Inferior parietal cortex (tissue), 1 donor: ENCODE results near the gene PNP.
"Not testable (repeated sequence)": the region's sequence is repeated elsewhere in the genome, so short reads cannot be mapped to it uniquely, and the experiment has no call there.

ENCODE experiments used
- DNase-seq: peaks from one replicate; pipeline ENCODE4 v3.0.0-alpha.2; 2016; ENCODE audit errors: extremely low spot score

PNP gene

DNA sequence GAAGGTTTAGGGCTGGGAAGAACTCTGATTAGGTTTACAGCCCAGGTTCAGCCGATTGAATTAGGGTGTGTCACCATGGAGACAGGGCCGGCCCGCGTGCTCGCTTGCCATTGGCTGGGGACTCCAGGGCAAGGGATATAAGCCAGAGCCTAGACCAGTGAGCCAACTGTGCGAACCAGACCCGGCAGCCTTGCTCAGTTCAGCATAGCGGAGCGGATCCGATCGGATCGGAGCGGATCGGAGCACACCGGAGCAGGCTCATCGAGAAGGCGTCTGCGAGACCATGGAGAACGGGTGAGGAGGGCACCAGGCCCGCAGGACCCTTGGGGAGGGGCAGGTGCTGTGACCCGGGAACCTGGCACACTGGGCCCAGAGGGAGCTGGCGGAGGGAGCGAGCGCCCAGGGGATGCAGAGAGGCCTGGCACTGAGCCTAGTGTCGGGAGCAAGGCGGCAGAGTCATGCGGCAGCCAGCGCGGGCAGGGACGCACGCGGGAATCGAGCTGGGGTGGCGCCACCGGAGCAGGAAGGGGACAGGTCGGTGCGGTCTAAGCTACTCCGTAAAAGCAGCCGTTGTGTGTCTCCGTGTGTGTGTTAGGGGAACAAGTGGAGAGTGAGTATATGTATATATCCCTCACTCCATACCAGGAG is at the start of gene PNP:
PNP (plus strand) TSS at position 165 of the 648 bp plus-strand sequence; CDS start at position 284, 119 bp downstream.
- peak; percentile 73 for DNase-seq

GRCh38 chr14:20419419-20419818 is 49.8 kb upstream of the PNP start:
- no peak for DNase-seq

DNA sequence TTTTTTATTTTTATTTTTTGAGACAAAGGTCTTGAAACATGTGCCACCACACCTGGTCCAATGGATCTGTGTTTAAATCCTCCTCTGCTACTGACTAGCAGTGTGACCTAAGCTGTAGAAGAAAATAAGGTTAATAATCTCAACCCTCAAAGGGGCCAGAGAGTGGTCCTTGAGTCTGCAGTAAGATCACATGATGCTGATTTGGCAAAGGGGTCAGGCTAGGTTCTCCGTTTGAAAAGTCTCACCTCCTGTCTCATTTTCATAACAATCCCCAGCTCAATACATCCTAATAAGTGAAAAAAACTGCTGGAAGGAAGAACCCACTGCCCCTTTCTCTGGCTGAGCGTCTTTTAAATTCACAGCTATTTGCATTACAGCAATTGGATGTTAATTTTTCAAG is 47.9 kb upstream of the PNP start:
- DNase-seq = no peak

DNA sequence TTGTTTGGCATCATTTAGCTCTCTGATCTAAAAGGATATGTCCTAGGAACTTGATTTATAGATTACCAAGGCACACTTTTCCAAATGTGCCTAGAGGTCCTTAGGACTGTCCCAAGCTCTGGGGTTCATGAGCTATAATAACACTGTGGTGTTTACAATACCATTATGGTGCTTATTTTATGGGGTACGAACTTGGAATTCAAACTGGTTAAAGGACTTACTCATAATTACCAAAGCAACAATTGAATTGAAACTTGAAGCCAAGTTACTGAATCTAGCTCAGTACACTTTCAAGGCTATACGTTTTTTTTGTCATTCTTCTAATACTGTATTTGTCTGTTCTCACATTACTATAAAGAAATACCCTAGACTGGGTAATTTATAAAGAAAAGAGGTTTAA is 46.3 kb upstream of the PNP start:
- no peak for DNase-seq

GRCh38 chr14:20424851-20425250 is 44.4 kb upstream of the PNP start:
- DNase-seq = no peak

DNA sequence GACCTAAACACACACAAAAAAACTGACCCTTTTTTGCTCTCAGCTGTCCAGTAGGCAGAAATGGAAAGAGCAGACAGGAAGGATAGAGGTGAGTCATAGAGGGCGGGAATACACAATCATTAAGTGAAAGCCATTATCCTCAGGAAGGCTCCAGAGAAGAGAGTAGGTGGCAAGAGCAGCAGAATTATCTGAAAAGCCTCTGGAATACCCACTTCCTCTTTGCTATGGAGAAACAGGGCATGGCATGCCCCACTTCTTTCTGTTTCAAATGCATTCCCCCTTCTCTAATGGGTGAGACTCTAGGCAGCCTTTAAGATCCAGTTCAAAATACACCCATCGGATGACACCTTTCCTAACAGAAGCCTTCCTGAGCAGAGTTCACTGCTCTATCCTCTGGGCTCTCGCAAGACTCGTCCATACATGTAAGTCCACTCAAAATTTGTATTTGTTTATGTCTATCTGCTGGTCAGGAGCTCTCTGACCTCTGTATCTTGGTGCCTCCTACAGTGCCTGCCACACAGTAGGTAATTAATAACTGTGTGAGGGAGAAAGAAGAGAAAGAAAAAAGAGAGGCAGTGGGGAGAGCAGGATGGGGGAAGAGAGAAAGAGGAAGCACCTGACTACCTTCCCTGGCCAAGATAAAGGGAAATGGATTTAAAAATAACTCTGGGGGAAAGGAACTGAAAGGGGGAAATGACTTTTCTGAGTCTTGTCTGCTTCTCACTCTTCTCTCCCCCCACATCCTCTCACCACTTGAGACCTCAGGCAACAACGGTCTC is 41.8 kb upstream of the PNP start:
- DNase-seq = no peak

GRCh38 chr14:20428010-20428365 is 41.2 kb upstream of the PNP start:
- no peak for DNase-seq

GRCh38 chr14:20428802-20429201 is 40.4 kb upstream of the PNP start:
- DNase-seq = no peak

DNA sequence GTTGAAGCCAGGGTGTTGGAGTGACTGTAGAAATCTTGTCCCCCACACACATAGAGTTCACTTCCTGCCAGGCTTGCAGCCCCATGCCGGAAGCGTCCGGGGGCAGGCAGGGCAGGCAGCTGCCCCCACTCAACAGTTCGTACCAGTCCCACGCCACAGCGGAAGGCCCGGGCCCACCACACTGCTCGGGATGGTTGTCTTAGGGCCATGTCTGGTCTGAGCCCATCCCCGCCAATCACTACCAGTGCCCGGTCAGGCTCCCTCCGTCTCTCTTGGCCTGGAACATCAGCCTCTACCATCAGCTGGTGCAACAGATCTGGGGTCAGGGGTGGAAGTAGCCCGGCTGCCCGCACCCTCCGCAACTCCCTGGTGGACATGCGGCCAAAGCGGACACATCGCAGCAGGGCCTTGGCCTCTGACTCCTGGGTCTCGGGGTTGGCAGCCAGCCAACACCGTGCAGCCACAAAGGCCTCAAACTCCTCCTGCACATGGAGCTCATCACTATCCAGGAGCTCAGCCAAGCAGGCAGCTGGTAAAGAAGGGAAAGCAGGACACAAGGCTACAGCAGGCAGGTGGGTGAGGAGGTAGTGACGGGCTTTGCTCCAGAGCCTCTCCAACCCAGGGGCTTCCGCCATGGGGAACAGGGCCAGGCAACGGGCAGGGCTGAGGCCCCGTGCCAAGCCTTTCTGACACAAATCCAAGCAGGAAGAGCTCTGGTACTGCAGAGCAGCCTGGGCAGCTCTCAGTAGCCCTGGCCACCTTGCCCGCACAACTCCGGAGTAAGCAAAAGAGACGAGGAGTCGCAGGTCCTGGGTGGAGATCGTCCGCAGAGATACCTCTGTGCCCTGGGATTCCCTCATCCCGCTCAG is 39.2 kb upstream of the PNP start:
- DNase-seq = no peak

DNA sequence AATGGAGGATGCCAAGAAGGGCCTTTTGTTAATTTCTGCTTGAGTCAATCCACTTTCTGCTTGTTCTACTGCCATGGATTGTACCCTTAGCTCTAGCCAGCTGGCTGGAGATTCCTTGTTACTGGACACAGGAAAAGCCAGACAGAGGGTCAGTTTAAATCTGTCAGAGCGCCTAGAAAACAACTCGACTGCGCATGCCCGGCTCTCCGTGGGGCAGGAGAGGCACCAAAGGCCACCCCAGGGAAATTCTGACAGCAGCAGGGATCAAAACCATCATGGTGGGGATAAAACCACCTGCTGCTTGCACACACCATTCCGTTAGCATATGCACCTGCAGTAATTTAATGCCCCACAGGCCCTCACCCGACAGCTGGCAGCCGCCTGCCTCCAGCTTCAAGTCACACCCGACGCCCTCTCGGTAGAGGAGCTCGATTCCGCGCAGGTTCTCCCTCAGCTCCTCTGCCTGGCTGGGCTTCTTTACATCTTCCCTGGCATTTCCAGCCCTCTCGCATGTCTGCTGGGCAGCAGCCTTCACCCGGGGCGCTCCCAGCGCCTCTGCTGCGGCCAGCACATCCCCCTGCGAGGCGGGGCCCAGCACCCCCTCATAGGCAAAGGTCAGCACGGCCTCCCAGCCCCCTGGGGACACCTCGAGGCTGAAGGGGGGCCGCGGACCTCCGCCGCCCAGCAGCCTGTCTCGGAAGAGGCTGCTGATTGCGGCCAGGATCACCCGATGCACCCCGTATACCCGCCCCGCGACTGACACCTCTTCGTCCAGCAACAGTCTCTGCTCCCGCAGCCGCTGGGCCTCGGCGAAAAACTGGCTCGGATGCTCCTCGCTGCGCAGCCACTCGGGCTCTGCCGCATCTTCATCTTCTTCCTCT is 34.3 kb upstream of the PNP start:
- peak; percentile 76 for DNase-seq

DNA sequence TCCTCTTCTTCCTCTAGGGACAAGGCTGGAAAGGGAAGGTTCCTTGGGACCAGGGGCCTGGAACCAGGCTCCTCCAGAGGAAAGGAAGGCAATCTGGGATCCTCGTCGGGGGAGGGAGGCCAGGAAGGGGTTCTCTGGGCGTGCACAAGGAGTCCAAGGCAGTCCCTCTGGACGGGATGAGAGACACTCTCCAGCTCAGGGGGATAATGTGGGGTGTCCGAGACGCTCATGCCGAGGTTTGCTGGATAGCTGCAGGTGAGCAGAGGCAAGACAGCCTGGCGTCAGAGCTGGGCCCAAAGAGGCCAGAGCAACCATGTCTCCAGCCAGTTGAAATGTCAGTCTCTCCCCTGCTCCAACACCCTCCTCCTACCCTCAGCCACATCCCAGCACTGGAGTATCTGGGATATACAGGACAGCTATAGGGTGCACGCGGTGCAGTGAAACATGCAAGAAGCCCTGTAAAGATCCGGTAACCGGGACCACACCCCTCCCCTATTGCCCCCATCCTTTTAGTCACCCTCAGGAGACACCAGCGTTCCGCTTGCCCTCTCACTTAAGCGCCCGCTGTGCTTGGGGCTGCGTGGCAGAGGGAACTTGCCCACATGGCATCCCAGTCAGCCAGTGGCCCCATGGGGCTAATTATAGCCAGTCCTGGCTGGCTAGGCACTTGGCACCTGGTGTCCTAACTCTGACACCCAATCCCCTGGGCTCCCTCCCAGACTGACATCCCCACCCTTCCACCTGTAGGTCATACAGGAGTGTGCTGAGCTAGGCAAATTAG is 33.4 kb upstream of the PNP start, which contains the start of gene KLHL33:
KLHL33 (minus strand) TSS at position 585 of the 781 bp plus-strand sequence; CDS start at position 230, 355 bp downstream.
- DNase-seq = no peak

- no peak for DNase-seq
Measured at GRCh38 chr14:20436363-20436755, 32.8 kb upstream of the PNP start.

DNA sequence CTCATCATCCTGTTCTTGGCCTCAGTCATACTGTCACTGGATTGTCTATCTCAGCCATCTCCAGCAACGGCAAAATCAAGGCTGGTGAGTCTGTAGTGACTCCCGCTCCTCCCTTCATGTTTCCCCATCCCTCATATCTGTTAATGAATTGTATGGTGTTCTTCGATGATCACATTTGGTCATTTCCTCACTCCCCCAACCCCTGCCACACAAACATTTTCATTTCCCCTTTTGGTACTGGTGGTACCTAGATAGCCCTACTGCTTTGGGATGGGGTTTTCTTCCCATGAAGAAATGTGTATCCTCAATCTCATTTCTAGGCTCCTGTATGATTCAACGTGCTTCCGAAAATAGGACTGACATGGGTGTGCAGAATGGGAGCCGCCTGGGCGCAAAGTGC is 30.5 kb upstream of the PNP start:
- DNase-seq = no peak

- DNase-seq = no peak
Measured at GRCh38 chr14:20440465-20440864, 28.7 kb upstream of the PNP start.

DNA sequence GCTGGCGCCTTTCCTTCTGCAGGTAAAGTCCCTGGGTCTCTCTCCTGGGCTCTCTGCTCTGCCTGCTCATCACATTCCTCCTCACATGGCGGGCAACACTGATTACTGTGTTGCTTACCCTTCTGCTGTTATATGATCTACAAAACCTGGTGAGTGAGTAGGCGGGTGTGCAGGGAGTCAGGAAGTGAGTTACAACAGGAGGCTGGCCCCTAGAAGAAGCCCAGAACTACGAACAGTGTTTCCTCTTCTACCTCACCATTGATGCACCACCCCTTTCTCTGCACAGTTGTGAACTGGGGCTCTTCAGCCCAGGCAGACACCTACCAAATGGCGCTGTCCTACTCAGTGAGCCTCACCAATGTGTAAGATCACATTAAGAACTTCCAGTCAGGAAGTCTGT is 28.3 kb upstream of the PNP start:
- no peak for DNase-seq

GRCh38 chr14:20441461-20441860 is 27.7 kb upstream of the PNP start:
- DNase-seq = no peak

GRCh38 chr14:20443650-20444049 is 25.6 kb upstream of the PNP start:
- DNase-seq = not testable (repeated sequence)

DNA sequence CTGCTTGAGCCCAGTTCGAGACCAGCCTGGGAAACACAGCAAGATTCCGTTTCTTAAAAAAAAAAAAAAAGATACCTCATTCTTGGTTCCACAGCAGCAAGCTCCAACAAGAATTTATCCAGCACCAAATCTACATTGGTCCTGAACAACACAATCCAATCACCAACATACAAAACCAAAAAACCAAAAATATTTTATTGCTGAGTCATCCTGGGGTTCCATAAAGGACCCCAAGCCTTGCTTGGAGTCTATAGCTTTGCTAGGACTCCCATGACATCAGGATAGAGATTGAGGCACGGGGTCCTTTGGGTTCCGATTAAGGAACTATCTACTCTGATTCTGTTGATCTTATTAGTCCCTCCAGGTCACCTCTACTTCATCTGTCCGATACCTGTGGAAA is 22.3 kb upstream of the PNP start:
- DNase-seq = no peak

DNA sequence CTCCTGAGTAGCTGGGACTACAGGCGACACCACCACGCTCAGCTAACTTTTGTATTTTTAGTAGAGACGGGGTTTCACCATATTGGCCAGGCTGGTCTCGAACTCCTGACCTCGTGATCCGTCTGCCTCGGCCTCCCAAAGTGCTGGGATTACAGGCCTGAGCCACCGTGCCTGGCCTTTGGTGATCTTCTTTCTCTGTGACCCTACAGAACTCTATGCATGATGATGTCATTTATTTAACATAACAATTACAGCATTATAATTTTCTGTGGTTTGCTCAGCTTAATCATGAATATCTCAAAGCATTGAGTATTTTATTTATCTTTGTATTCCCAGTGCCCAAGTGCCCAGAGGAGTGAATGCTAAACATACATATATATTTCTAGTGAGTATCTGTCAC is 16.4 kb upstream of the PNP start:
- not testable (repeated sequence) for DNase-seq

DNA sequence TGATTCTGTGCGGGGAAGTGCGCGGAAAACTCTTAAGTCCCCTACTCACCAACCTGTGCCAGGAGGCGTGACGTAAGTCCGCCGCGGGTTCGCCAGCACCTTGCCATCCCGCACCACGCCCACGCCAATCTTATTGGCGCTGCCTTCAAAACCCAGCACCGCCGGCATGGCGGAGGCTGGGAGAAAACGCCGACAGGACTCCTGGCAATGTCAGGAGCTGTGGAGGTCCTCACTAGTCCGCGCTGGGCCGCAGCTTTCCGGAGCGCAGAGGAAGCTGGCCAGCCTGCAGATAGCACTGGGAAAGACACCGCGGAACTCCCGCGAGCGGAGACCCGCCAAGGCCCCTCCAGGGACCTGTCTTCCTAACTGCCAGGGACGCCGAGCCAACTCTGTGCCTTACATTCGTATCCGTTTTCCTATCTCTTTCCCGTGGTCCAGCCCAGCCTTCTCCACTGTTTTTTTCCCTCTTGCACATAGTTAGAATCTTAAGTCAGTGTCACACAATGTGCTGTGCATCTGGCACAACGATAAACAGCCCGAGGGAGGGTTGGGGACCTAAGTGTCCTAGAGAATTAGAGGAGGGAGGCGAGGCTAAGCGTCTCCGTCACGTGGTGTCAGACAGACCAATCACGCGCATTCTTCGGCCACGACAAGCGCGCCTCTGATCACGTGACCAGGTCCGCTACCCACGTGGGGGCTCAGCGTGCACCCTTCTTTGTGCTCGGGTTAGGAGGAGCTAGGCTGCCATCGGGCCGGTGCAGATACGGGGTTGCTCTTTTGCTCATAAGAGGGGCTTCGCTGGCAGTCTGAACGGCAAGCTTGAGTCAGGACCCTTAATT is 14.5 kb upstream of the PNP start, which contains the start of the genes APEX1 and OSGEP:
APEX1 (plus strand) TSS at position 711 of the 839 bp plus-strand sequence. CDS start 420 bp downstream, outside the sequence.
OSGEP (minus strand) TSS at position 297 of the 839 bp plus-strand sequence; CDS start at position 168, 129 bp downstream.
- peak; percentile 100 for DNase-seq
